SK-N-SH (cell line): ENCODE data around the gene CCDC61. TPM values are rescaled to one million over a fixed set of nuclear protein-coding genes. Genes with fewer than 3 reads are reported as not detected.

Source experiments
- CTCF ChIA-PET: fragments of 300-600, 350-600 bp; formaldehyde crosslinking; extraction: SDS; loops from one replicate; lab custom pipeline; 2021; lab: Yijun Ruan, JAX
- POLR2A ChIA-PET: fragments of 350-600 bp; sonication (Branson Sonifier 250); formaldehyde crosslinking; extraction: SDS; loops from one replicate; lab custom pipeline; 2020; ENCODE audit warnings: antibody characterized with exemption, inconsistent platforms; lab: Yijun Ruan, JAX
- DNase-seq: peaks from one replicate; pipeline ENCODE4 v3.0.0; 2012
- H2AFZ ChIP-seq: fragments of 200-600 bp; sonication (generic); 2 replicates; pipeline ENCODE4 v1.8.1; 2016; ENCODE audit warnings: antibody characterized with exemption, mild to moderate bottlenecking, low read depth
- H3F3A ChIP-seq: fragments of 200-600 bp; sonication (generic); replicated peaks from 2 replicates; pipeline ENCODE3; 2016; ENCODE audit warnings: antibody characterized with exemption, mild to moderate bottlenecking; ENCODE audit not compliant: insufficient read depth
- H3K27ac ChIP-seq, 2 experiments: fragments of 200-500 bp in 1 of 2; fragments of 200-600 bp in 1 of 2; sonication (Bioruptor generic) in 1 of 2; sonication (generic), shearing (Covaris generic) in 1 of 2; 2 replicates each; pipeline versions ENCODE4 v1.5.1 to v1.6.1; 2014 to 2016; ENCODE audit warnings: low read depth in 2 of 2, inconsistent platforms in 1 of 2, low read length in 1 of 2, mild to moderate bottlenecking in 1 of 2, mixed read lengths in 1 of 2
- H3K27me3 ChIP-seq: fragments of 200-600 bp; sonication (generic), shearing (Covaris generic); 2 replicates; pipeline ENCODE4 v1.6.1; 2016; ENCODE audit warnings: mixed run types; ENCODE audit not compliant: insufficient read depth
- H3K36me3 ChIP-seq, 2 experiments: fragments of 200-500 bp in 1 of 2; fragments of 200-600 bp in 1 of 2; sonication (Bioruptor generic) in 1 of 2; sonication (generic) in 1 of 2; replicated peaks in 1 of 2; 2 replicates each; pipeline versions ENCODE3 to v1.5.1; 2014 to 2016; ENCODE audit warnings: low read length in 1 of 2, mild to moderate bottlenecking in 1 of 2; ENCODE audit not compliant: insufficient read depth in 2 of 2, control insufficient read depth in 1 of 2
- H3K4me1 ChIP-seq, 2 experiments: fragments of 200-500 bp in 1 of 2; fragments of 200-600 bp in 1 of 2; sonication (Bioruptor generic) in 1 of 2; sonication (generic), shearing (Covaris generic) in 1 of 2; 2 replicates each; pipeline versions ENCODE4 v1.5.1 to v1.6.1; 2014 to 2016; ENCODE audit warnings: low read depth in 1 of 2, low read length in 1 of 2, mixed run types in 1 of 2; ENCODE audit not compliant: insufficient read depth in 2 of 2, control insufficient read depth in 1 of 2
- H3K4me2 ChIP-seq: fragments of 200-600 bp; sonication (generic), shearing (Covaris generic); 2 replicates; pipeline ENCODE4 v1.6.1; 2017; ENCODE audit warnings: mixed run types
- H3K4me3 ChIP-seq, 2 experiments: fragments of 200-500 bp in 1 of 2; fragments of 200-600 bp in 1 of 2; sonication (Bioruptor generic) in 1 of 2; sonication (generic), shearing (Covaris generic) in 1 of 2; 2 replicates each; pipeline versions ENCODE4 v1.5.1 to v1.8.1; 2014 to 2016; ENCODE audit warnings: low read depth in 2 of 2, inconsistent platforms in 1 of 2, low read length in 1 of 2, mild to moderate bottlenecking in 1 of 2, mixed read lengths in 1 of 2, moderate library complexity in 1 of 2
- H3K79me2 ChIP-seq: fragments of 200-600 bp; sonication (generic); 2 replicates; pipeline ENCODE4 v1.8.1; 2017; ENCODE audit warnings: mild to moderate bottlenecking; ENCODE audit not compliant: insufficient read depth
- H3K9ac ChIP-seq: fragments of 200-600 bp; sonication (generic); 2 replicates; pipeline ENCODE4 v1.6.1; 2017; ENCODE audit warnings: mixed run types
- H3K9me2 ChIP-seq: fragments of 200-600 bp; sonication (generic); 2 replicates; pipeline ENCODE4 v1.6.1; 2017; ENCODE audit warnings: mixed run types
- H3K9me3 ChIP-seq: fragments of 200-600 bp; sonication (generic); 2 replicates; pipeline ENCODE4 v1.6.1; 2017; ENCODE audit warnings: mixed run types, mild to moderate bottlenecking, moderate library complexity
- H4K20me1 ChIP-seq: fragments of 200-600 bp; sonication (generic); 2 replicates; pipeline ENCODE4 v1.6.1; 2017; ENCODE audit warnings: mild to moderate bottlenecking, mixed run types; ENCODE audit not compliant: insufficient read depth
- CHD2 ChIP-seq: fragments of 150-350 bp; IDR thresholded peaks from 2 replicates; pipeline ENCODE4 v1.6.1; 2018; ENCODE audit warnings: low read length; ENCODE audit not compliant: partially characterized antibody
- ELF1 ChIP-seq: IDR thresholded peaks from 2 replicates; pipeline ENCODE4 v1.4.0; 2012
- EZH2phosphoT487 ChIP-seq: fragments of 200-600 bp; sonication (generic); IDR thresholded peaks from 2 replicates; pipeline ENCODE4 v1.6.1; 2017; ENCODE audit warnings: low read depth, mixed run types, mild to moderate bottlenecking, antibody characterized with exemption, moderate library complexity, borderline replicate concordance
- FOXJ3 ChIP-seq: sonication (generic); formaldehyde crosslinking; IDR thresholded peaks from 2 replicates; pipeline ENCODE4 v1.5.1; 2020; ENCODE audit warnings: mild to moderate bottlenecking, missing genetic modification reagents
- FOXM1 ChIP-seq: IDR thresholded peaks from 2 replicates; pipeline ENCODE4 v1.4.0; 2012; ENCODE audit warnings: low read depth, mild to moderate bottlenecking
- GABPA ChIP-seq: IDR thresholded peaks from 2 replicates; pipeline ENCODE4 v1.4.0; 2012; ENCODE audit warnings: low read depth, mild to moderate bottlenecking
- MEF2A ChIP-seq: IDR thresholded peaks from 2 replicates; pipeline ENCODE4 v1.4.0; 2012; ENCODE audit warnings: low read depth, borderline replicate concordance
- NRF1 ChIP-seq: IDR thresholded peaks from 2 replicates; pipeline ENCODE4 v1.6.1; 2012; ENCODE audit warnings: low read depth, mild to moderate bottlenecking, low read length
- POLR2AphosphoS5 ChIP-seq: IDR thresholded peaks from 2 replicates; pipeline ENCODE4 v1.6.1; 2012; ENCODE audit warnings: low read depth, low read length
- RAD21 ChIP-seq: IDR thresholded peaks from 2 replicates; pipeline ENCODE4 v1.6.1; 2012; ENCODE audit warnings: mild to moderate bottlenecking, low read length
- RCOR1 ChIP-seq: fragments of 150-350 bp; IDR thresholded peaks from 2 replicates; pipeline ENCODE4 v1.6.1; 2017; ENCODE audit warnings: antibody characterized with exemption, low read length
- RXRA ChIP-seq: IDR thresholded peaks from 2 replicates; pipeline ENCODE4 v1.4.0; 2012; ENCODE audit warnings: low read depth, mild to moderate bottlenecking, borderline replicate concordance
- SIN3A ChIP-seq: IDR thresholded peaks from 2 replicates; pipeline ENCODE4 v1.6.1; 2012; ENCODE audit warnings: low read depth, mild to moderate bottlenecking, low read length, moderate library complexity, borderline replicate concordance
- TEAD4 ChIP-seq: IDR thresholded peaks from 2 replicates; pipeline ENCODE4 v1.4.0; 2012; ENCODE audit warnings: mild to moderate bottlenecking, borderline replicate concordance; ENCODE audit not compliant: insufficient read depth
- USF1 ChIP-seq: IDR thresholded peaks from 2 replicates; pipeline ENCODE4 v1.4.0; 2012; ENCODE audit warnings: low read depth, borderline replicate concordance
- USF2 ChIP-seq: fragments of 150-350 bp; IDR thresholded peaks from 2 replicates; pipeline ENCODE4 v1.6.1; 2017; ENCODE audit warnings: antibody characterized with exemption, low read length, low read depth, borderline replicate concordance
- YY1 ChIP-seq: IDR thresholded peaks from 2 replicates; pipeline ENCODE4 v1.4.0; 2012; ENCODE audit warnings: low read depth, mild to moderate bottlenecking
- WGBS: methylation state at CpG from one replicate; pipeline ENCODE4 v1.1.6; 2017; ENCODE audit warnings: low lambda C conversion rate; 5-methylcytosine and 5-hydroxymethylcytosine counted together
- polyA plus RNA-seq, 3 experiments: library from polyadenylated mRNA; depleted of rRNA; stranded (reverse); fragments of >200 nt; gene quantifications; 2 replicates each; pipeline ENCODE4 v1.2.3, GENCODE V29; 2012
- TF ChIP-seq, protein P1 (sequence below): fragments of 150-350 bp; IDR thresholded peaks from 2 replicates; pipeline ENCODE4 v1.6.1; 2016; ENCODE audit warnings: mild to moderate bottlenecking, low read depth, low read length
- TF ChIP-seq, protein P2 (sequence below): IDR thresholded peaks from 2 replicates; pipeline ENCODE4; 2012

The CCDC61 gene
- polyA plus RNA-seq, 1 of the 3 experiments (the other 2 are of a cell fraction) = 6.8 TPM

GRCh38 chr19:45968626-45969025, 26.6 kb upstream of the CCDC61 start:
- Histone ChIP-seq H3K4me1 (peaks cover 0 to 9% of the 10 kb centered on the region in 2 experiments; a peak in 1 of 4 replicates), H3K4me2 (no peak overlapping the region), H3F3A (no peaks in the 10 kb centered on the region), H3K27me3 (no peaks in the 10 kb centered on the region), H3K9ac (no peak overlapping the region), H3K9me3 (no peaks in the 10 kb centered on the region), H3K79me2 (no peaks in the 10 kb centered on the region), H4K20me1 (no peaks in the 10 kb centered on the region), H2AFZ (no peak overlapping the region), H3K4me3 (no peak overlapping the region), H3K36me3 (no peaks in the 10 kb centered on the region), H3K27ac (no peak overlapping the region), H3K9me2 (no peaks in the 10 kb centered on the region)
- CTCF ChIA-PET = no interaction called here
- POLR2A ChIA-PET = no interaction called here
- 93% methylated on average over 7 of the region's 9 CpGs for WGBS
- TF ChIP-seq RAD21 = no peak
- no peak for TF ChIP-seq MEF2A
- TF ChIP-seq POLR2AphosphoS5 = no peak
- TF ChIP-seq, protein P1, sequence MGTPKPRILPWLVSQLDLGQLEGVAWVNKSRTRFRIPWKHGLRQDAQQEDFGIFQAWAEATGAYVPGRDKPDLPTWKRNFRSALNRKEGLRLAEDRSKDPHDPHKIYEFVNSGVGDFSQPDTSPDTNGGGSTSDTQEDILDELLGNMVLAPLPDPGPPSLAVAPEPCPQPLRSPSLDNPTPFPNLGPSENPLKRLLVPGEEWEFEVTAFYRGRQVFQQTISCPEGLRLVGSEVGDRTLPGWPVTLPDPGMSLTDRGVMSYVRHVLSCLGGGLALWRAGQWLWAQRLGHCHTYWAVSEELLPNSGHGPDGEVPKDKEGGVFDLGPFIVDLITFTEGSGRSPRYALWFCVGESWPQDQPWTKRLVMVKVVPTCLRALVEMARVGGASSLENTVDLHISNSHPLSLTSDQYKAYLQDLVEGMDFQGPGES = no peak
- TF ChIP-seq ELF1 = no peak
- no peak for TF ChIP-seq TEAD4
- no peak for TF ChIP-seq RXRA
- no peak for TF ChIP-seq SIN3A
- no peak for TF ChIP-seq EZH2phosphoT487
- TF ChIP-seq GABPA = no peak
- TF ChIP-seq USF1 = no peak
- TF ChIP-seq, protein P2, sequence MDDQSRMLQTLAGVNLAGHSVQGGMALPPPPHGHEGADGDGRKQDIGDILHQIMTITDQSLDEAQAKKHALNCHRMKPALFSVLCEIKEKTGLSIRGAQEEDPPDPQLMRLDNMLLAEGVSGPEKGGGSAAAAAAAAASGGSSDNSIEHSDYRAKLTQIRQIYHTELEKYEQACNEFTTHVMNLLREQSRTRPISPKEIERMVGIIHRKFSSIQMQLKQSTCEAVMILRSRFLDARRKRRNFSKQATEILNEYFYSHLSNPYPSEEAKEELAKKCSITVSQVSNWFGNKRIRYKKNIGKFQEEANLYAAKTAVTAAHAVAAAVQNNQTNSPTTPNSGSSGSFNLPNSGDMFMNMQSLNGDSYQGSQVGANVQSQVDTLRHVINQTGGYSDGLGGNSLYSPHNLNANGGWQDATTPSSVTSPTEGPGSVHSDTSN = no peak
- TF ChIP-seq YY1 = no peak
- no peak for TF ChIP-seq CHD2
- no peak for TF ChIP-seq RCOR1
- no peak for TF ChIP-seq NRF1
- TF ChIP-seq FOXJ3 (CRISPR knock-in tag) = no peak
- TF ChIP-seq USF2 = no peak
- TF ChIP-seq FOXM1 = no peak
- DNase-seq = no peak
